IMR-90 (cell line): Measurements from ENCODE around the gene PLLP.

ENCODE experiments used
- CHD1 ChIP-seq: IDR thresholded peaks from 2 replicates; pipeline ENCODE4 v1.6.1; 2012; ENCODE audit warnings: low read depth, low read length, improper control_type of control experiment
- FOS ChIP-seq: fragments of 150-350 bp; IDR thresholded peaks from 2 replicates; pipeline ENCODE4 v1.6.1; 2016; ENCODE audit warnings: low read depth, low read length
- MAFK ChIP-seq: IDR thresholded peaks from 2 replicates; pipeline ENCODE4 v1.6.1; 2012; ENCODE audit warnings: low read depth, low read length, improper control_type of control experiment
- MXI1 ChIP-seq: IDR thresholded peaks from 2 replicates; pipeline ENCODE4 v1.6.1; 2012; ENCODE audit warnings: low read depth, mild to moderate bottlenecking, low read length, moderate library complexity, borderline replicate concordance
- NFE2L2 ChIP-seq: fragments of 150-350 bp; IDR thresholded peaks from 2 replicates; pipeline ENCODE4 v1.6.1; 2016; ENCODE audit warnings: low read depth, mild to moderate bottlenecking, low read length
- POLR2A ChIP-seq: IDR thresholded peaks from 2 replicates; pipeline ENCODE4 v1.6.1; 2012; ENCODE audit warnings: mild to moderate bottlenecking, low read depth, low read length
- RAD21 ChIP-seq: IDR thresholded peaks from 2 replicates; pipeline ENCODE4 v1.6.1; 2012; ENCODE audit warnings: low read length, improper control_type of control experiment
- RFX5 ChIP-seq: IDR thresholded peaks from 2 replicates; pipeline ENCODE4 v1.8.0; 2012; ENCODE audit warnings: low read depth, mild to moderate bottlenecking, low read length, moderate library complexity
- SMC3 ChIP-seq: fragments of 150-350 bp; IDR thresholded peaks from 2 replicates; pipeline ENCODE4 v1.6.1; 2016; ENCODE audit warnings: low read depth, mild to moderate bottlenecking, antibody characterized with exemption, low read length, moderate library complexity
- TF ChIP-seq, protein P1 (sequence below): conservative IDR thresholded peaks from 2 replicates; pipeline ENCODE4 v1.5.1; 2012; ENCODE audit warnings: mild to moderate bottlenecking, low read depth, low read length, improper control_type of control experiment
- TF ChIP-seq, protein P2 (sequence below): fragments of 150-350 bp; IDR thresholded peaks from 2 replicates; pipeline ENCODE4 v1.6.1; 2017; ENCODE audit warnings: mild to moderate bottlenecking, antibody characterized with exemption, low read length, low read depth
- TF ChIP-seq, protein P3 (sequence below): fragments of 150-350 bp; IDR thresholded peaks from 2 replicates; pipeline ENCODE4 v1.6.1; 2016; ENCODE audit warnings: low read depth, mild to moderate bottlenecking, low read length, moderate library complexity, borderline replicate concordance

DNA sequence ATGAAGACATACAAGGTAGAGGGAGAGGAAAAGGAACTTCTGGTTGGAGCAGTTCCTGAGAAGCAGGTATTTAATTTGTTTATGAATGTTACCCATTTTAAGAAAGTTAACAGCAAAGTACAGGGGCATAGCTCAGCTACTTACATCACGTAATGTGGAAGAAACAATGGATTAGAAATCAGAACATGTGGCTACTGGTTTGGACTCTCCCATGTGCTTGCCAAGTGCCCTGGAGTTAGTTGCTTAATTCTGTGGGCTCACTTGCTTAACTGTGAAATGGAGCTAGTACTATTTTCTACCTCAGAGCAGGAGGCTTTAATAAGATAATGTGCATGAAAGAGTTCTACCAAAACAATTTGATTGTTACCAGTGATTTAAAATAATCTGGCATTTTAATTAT is 71.0 kb downstream of the PLLP start:
- TF ChIP-seq, protein P1, sequence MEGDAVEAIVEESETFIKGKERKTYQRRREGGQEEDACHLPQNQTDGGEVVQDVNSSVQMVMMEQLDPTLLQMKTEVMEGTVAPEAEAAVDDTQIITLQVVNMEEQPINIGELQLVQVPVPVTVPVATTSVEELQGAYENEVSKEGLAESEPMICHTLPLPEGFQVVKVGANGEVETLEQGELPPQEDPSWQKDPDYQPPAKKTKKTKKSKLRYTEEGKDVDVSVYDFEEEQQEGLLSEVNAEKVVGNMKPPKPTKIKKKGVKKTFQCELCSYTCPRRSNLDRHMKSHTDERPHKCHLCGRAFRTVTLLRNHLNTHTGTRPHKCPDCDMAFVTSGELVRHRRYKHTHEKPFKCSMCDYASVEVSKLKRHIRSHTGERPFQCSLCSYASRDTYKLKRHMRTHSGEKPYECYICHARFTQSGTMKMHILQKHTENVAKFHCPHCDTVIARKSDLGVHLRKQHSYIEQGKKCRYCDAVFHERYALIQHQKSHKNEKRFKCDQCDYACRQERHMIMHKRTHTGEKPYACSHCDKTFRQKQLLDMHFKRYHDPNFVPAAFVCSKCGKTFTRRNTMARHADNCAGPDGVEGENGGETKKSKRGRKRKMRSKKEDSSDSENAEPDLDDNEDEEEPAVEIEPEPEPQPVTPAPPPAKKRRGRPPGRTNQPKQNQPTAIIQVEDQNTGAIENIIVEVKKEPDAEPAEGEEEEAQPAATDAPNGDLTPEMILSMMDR = no peak
- no peak for TF ChIP-seq FOS
- TF ChIP-seq SMC3 = no peak
- TF ChIP-seq RAD21 = no peak
- TF ChIP-seq POLR2A = no peak
- TF ChIP-seq RFX5 = no peak
- TF ChIP-seq, protein P2, sequence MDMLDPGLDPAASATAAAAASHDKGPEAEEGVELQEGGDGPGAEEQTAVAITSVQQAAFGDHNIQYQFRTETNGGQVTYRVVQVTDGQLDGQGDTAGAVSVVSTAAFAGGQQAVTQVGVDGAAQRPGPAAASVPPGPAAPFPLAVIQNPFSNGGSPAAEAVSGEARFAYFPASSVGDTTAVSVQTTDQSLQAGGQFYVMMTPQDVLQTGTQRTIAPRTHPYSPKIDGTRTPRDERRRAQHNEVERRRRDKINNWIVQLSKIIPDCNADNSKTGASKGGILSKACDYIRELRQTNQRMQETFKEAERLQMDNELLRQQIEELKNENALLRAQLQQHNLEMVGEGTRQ = no peak
- TF ChIP-seq NFE2L2 = no peak
- no peak for TF ChIP-seq MXI1
- no peak for TF ChIP-seq MAFK
- no peak for TF ChIP-seq CHD1
- TF ChIP-seq, protein P3, sequence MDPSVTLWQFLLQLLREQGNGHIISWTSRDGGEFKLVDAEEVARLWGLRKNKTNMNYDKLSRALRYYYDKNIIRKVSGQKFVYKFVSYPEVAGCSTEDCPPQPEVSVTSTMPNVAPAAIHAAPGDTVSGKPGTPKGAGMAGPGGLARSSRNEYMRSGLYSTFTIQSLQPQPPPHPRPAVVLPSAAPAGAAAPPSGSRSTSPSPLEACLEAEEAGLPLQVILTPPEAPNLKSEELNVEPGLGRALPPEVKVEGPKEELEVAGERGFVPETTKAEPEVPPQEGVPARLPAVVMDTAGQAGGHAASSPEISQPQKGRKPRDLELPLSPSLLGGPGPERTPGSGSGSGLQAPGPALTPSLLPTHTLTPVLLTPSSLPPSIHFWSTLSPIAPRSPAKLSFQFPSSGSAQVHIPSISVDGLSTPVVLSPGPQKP = no peak
